ENCODE data around the gene HMG20B. TPM values are rescaled to one million over a fixed set of nuclear protein-coding genes. Genes with fewer than 3 reads are reported as not detected.
A peak's percentile ranks its signal among the peaks of the same experiment; 100 is the strongest.
"Not testable (repeated sequence)": the region's sequence is repeated elsewhere in the genome, so short reads cannot be mapped to it uniquely, and the experiment has no call there.

Gene HMG20B
- total RNA-seq, 1 experiment from 2014 or later, result 58.1 TPM

DNA sequence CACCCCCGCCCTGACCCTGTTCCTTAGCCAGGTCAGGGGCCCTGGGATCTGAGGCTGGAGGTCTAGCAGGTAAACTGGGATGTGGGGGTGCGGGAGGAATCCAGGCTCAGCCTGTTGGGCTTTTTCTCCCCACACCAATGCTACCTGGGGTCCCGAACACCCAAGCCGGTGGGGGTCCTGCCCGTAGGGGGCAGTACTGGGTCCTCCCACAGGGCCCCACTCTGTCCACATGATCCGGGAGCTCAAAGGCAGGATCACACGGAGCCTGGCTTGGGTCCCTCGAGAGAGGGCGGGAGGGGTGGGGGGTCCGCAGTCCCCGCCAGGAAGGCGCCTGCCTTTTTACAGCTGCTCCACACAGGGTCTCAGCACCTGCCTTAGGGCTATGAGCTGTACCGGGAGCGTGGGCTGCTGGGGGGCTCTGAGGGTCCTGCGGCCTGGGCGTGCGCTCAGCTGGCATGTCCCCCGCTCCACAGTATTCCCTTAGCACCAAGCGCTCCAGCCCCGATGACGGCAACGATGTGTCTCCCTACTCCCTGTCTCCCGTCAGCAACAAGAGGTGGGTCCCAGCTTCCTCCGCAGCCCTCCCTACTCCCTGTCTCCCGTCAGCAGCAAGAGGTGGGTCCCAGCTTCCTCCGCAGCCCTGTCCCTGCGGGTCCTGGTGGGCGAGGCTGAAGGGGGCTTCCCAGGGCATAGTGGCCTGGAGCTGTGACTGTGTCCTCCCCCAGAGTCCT, 46.1 kb upstream of the HMG20B start:
- Mint-ChIP-seq H3K27me3 (ENCODE audit: unreplicated experiment) (no peaks in the 10 kb centered on the region), H3K36me3 (ENCODE audit: insufficient read depth, unreplicated experiment) (peaks cover 23% of the 10 kb centered on the region), H3K4me1 (ENCODE audit: low read depth, unreplicated experiment) (no peaks in the 10 kb centered on the region), H3K9me3 (ENCODE audit: low read depth, unreplicated experiment) (no peaks in the 10 kb centered on the region), H3K27ac (ENCODE audit: unreplicated experiment) (no peak overlapping the region), H3K4me3 (ENCODE audit: low read depth, unreplicated experiment) (no peak overlapping the region)
- CTCF ChIA-PET, result interaction anchor here (0.9 kb wide), 1 partner anchor 10 kb away, joined by 3 read pairs; no protein-coding TSS in a partner anchor
- TF ChIP-seq, protein P1, sequence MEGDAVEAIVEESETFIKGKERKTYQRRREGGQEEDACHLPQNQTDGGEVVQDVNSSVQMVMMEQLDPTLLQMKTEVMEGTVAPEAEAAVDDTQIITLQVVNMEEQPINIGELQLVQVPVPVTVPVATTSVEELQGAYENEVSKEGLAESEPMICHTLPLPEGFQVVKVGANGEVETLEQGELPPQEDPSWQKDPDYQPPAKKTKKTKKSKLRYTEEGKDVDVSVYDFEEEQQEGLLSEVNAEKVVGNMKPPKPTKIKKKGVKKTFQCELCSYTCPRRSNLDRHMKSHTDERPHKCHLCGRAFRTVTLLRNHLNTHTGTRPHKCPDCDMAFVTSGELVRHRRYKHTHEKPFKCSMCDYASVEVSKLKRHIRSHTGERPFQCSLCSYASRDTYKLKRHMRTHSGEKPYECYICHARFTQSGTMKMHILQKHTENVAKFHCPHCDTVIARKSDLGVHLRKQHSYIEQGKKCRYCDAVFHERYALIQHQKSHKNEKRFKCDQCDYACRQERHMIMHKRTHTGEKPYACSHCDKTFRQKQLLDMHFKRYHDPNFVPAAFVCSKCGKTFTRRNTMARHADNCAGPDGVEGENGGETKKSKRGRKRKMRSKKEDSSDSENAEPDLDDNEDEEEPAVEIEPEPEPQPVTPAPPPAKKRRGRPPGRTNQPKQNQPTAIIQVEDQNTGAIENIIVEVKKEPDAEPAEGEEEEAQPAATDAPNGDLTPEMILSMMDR (IDR thresholded peaks at IDR 0.05; ENCODE audit: unreplicated experiment), result peak; percentile 25
- intact Hi-C loops (cut with micrococcal nuclease; ENCODE audit: unreplicated experiment), result no loop called here
- BruUV-seq (replicated peaks), result no TSS peak
- no peak for DNase-seq

DNA sequence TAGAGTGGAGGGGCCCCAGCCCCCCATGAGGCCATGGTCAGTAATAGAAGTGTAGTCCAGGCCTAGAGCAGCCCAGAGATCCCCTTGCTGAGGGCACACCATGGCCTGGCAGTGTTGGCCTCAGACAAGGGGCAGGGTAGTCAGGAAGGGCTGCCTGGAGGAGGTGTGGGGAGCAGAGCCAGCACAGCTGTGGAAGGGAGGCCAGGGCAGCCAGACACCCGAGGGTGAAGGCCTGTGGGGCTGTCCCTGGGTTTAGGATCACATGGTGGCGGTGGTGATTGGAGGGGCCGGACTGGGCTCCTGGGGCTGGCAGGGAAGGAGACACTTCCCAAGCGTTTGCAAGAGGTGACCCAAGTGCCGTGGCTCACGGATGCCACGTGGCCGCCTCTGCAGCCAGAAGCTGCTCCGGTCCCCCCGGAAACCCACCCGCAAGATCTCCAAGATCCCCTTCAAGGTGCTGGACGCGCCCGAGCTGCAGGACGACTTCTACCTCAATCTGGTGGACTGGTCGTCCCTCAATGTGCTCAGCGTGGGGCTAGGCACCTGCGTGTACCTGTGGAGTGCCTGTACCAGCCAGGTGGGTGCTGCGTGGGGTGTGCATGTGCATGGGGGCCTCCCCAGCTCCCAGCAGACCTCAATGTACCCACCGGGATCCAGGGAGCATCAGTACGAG, 45.4 kb upstream of the HMG20B start:
- intact Hi-C loops (cut with micrococcal nuclease; ENCODE audit: unreplicated experiment), result no loop called here
- no TSS peak for BruUV-seq (replicated peaks)
- CTCF ChIA-PET, result interaction anchor here (0.6 kb wide), 1 partner anchor 31 kb away, joined by 3 read pairs; no protein-coding TSS in a partner anchor

DNA sequence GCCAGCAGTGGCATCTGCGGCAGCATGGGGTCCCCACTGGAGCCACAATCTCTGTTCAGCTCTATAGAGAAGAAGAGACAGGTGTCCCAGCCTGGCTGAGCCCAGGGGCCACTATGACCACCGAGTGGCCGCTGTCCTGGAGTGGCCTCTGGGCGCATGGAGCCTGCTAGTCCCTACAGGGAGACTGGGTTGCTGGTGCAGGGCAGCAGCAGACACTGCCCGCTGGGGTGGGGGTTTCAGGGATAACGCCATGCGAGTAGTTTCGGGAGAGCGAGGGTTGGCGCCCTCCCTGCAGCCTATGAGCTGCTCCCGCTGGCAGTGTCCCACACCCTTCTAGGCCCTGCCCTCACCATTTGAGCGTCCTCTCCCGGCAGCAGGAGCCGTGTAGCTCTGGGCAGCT, 44.7 kb upstream of the HMG20B start:
- Mint-ChIP-seq H3K27me3 (ENCODE audit: unreplicated experiment) (no peaks in the 10 kb centered on the region), H3K4me1 (ENCODE audit: low read depth, unreplicated experiment) (no peaks in the 10 kb centered on the region), H3K9me3 (ENCODE audit: low read depth, unreplicated experiment) (no peaks in the 10 kb centered on the region), H3K4me3 (ENCODE audit: low read depth, unreplicated experiment) (no peak overlapping the region), H3K36me3 (ENCODE audit: insufficient read depth, unreplicated experiment) (peaks cover 21% of the 10 kb centered on the region), H3K27ac (ENCODE audit: unreplicated experiment) (no peak overlapping the region)
- TF ChIP-seq, protein P1 (IDR thresholded peaks at IDR 0.05; ENCODE audit: unreplicated experiment), result no peak
- no peak for DNase-seq
- CTCF ChIA-PET, result interaction anchor here (0.6 kb wide), 2 partner anchors 30 to 162 kb away, joined by 3 read pairs; no protein-coding TSS in a partner anchor
- BruUV-seq (replicated peaks), result no TSS peak
- intact Hi-C loops (cut with micrococcal nuclease; ENCODE audit: unreplicated experiment), result no loop called here

More for the DNA sequence above, 45.4 kb upstream of the HMG20B start:
- no peaks in the 10 kb centered on the region for H3K4me1 Mint-ChIP-seq (ENCODE audit: low read depth, unreplicated experiment)
- no peaks in the 10 kb centered on the region for H3K27me3 Mint-ChIP-seq (ENCODE audit: unreplicated experiment)
- no peak overlapping the region for H3K27ac Mint-ChIP-seq (ENCODE audit: unreplicated experiment)
- no peak for DNase-seq
- TF ChIP-seq, protein P1 (IDR thresholded peaks at IDR 0.05; ENCODE audit: unreplicated experiment), result no peak
- H3K9me3 Mint-ChIP-seq (ENCODE audit: low read depth, unreplicated experiment), result no peaks in the 10 kb centered on the region
- no peak overlapping the region for H3K4me3 Mint-ChIP-seq (ENCODE audit: low read depth, unreplicated experiment)
- H3K36me3 Mint-ChIP-seq (ENCODE audit: insufficient read depth, unreplicated experiment), result peaks cover 23% of the 10 kb centered on the region

DNA sequence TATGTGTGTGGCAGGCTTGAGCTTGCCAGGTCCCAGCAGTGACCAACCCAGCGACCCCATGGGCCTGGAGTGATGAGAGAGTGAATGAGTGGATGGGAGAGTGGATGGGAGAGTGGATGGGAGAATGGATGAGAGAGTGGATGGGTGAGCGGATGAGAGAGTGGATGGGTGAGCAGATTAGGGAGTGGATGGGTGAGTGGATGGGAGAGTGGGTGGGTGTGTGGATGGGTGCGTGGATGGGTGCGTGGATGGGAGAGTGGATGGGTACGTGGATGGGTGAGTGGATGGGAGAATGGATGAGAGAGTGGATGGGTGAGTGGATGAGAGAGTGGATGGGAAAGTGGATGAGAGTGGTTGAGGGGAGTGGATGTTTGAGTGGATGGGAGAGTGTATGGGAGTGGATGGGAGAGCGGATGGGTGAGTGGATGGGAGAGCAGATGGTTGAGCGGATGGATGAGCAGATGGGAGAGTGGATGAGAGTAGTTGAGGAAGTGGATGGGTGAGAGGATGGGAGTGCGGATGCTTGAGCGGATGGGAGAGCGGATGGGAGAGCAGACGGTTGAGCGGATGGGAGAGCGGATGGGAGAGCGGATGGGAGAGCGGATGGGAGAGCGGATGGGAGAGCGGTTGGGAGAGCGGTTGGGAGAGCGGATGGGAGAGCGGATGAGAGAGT, 44.1 kb upstream of the HMG20B start:
- H3K4me3 Mint-ChIP-seq (ENCODE audit: low read depth, unreplicated experiment), result no peak overlapping the region
- intact Hi-C loops (cut with micrococcal nuclease; ENCODE audit: unreplicated experiment), result no loop called here
- no peaks in the 10 kb centered on the region for H3K27me3 Mint-ChIP-seq (ENCODE audit: unreplicated experiment)
- CTCF ChIA-PET, result interaction anchor here (0.6 kb wide), 1 partner anchor 161 kb away, joined by 3 read pairs; no protein-coding TSS in a partner anchor
- BruUV-seq (replicated peaks), result no TSS peak
- H3K4me1 Mint-ChIP-seq (ENCODE audit: low read depth, unreplicated experiment), result no peaks in the 10 kb centered on the region
- no peak for DNase-seq
- H3K36me3 Mint-ChIP-seq (ENCODE audit: insufficient read depth, unreplicated experiment), result peaks cover 25% of the 10 kb centered on the region
- no peak overlapping the region for H3K27ac Mint-ChIP-seq (ENCODE audit: unreplicated experiment)
- no peaks in the 10 kb centered on the region for H3K9me3 Mint-ChIP-seq (ENCODE audit: low read depth, unreplicated experiment)
- TF ChIP-seq, protein P1 (IDR thresholded peaks at IDR 0.05; ENCODE audit: unreplicated experiment), result no peak

DNA sequence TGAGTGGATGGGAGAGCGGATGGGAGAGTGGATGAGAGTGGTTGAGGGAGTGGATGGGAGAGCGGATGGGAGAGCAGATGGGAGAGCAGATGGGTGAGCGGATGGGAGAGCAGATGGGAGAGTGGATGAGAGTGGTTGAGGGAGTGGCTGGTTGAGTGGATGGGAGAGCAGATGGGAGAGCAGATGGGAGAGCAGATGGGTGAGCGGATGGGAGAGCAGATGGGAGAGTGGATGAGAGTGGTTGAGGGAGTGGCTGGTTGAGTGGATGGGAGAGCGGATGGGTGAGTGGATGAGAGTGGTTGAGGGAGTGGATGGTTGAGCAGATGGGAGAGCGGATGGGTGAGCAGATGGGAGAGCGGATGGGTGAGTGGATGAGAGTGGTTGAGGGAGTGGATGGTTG, 43.4 kb upstream of the HMG20B start:
- H3K27me3 Mint-ChIP-seq (ENCODE audit: unreplicated experiment); H3K4me1 Mint-ChIP-seq (ENCODE audit: low read depth, unreplicated experiment); CTCF ChIA-PET; H3K9me3 Mint-ChIP-seq (ENCODE audit: low read depth, unreplicated experiment); H3K4me3 Mint-ChIP-seq (ENCODE audit: low read depth, unreplicated experiment); DNase-seq; BruUV-seq (replicated peaks); intact Hi-C loops (cut with micrococcal nuclease; ENCODE audit: unreplicated experiment); H3K27ac Mint-ChIP-seq (ENCODE audit: unreplicated experiment): not testable (repeated sequence)
- peaks cover 22% of the 10 kb centered on the region for H3K36me3 Mint-ChIP-seq (ENCODE audit: insufficient read depth, unreplicated experiment)
